HG03060 (cell line): Measurements from ENCODE around the gene SLC6A2.
"Not testable (repeated sequence)": the region's sequence is repeated elsewhere in the genome, so short reads cannot be mapped to it uniquely, and the experiment has no call there.

ENCODE experiments used
- ATAC-seq: cut with Tn5 transposase; IDR thresholded peaks from one replicate; pipeline ENCODE4 v1.9.1; 2021; ENCODE audit warnings: low read depth, moderate number of reproducible peaks; ENCODE audit not compliant: unreplicated experiment

Gene SLC6A2

GRCh38 chr16:55655897-55656681, at the start of gene SLC6A2:
SLC6A2 (plus strand) TSS chr16:55655988; CDS start chr16:55656695, 707 bp downstream.
- ATAC-seq, result no peak

DNA sequence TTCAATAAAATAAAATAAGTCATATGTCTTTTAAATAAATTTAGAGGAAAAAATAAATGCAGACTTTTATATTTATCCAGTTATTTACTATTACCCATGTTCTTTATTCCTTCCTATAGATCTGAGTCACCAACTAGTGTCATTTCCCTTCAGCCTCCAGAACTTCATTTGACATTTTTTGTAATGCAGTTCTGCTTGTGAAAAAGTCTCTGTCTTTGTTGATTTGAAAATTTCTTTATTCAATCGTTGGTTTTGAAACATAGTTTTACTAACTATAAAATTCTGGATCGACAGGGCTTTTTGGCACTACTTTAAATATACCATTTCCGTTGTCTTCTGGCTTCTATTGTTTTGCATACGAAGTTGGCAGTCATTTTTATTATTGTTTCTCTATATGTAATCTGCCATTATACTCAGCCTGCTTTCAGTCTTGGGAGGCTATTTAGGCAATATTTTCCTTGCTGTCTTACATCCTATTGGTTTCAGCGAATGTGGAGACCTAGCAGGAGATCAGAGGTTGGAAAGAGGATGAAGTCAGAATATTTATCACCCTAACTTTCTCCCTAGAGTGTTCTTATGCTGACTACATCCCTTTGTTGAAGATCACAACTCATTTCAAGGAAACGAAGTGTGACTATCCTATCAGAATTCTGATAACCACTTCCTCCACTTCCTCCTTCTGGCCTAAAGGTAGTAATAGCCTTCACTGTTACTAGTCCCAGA, 42.0 kb upstream of the SLC6A2 start:
- ATAC-seq, result no peak

DNA sequence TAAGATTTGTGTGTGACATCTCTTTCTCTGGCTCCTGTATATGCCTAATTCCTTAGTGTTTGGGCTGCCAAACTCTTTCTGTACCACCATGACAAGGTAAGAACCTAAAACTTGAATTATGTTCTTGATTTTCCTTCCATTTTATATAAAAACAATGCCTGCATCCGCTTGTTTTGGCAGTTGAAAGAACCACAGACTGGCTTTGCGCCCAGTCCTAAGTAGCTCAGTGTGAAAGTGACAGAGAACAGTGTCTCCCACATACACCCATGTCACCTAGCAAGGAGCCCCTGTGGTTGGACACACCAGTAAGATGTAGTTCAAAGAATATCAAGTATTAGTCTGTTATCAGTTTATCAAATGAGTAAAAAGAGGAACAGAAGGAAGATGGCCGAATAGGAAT, 40.7 kb upstream of the SLC6A2 start:
- ATAC-seq, result no peak

- ATAC-seq, result not testable (repeated sequence)
Observed at GRCh38 chr16:55615670-55616069, 40.1 kb upstream of the SLC6A2 start.

- no peak for ATAC-seq
Observed at GRCh38 chr16:55621771-55622170, 34.0 kb upstream of the SLC6A2 start.

- no peak for ATAC-seq
Observed at GRCh38 chr16:55622272-55622671, 33.5 kb upstream of the SLC6A2 start.

DNA sequence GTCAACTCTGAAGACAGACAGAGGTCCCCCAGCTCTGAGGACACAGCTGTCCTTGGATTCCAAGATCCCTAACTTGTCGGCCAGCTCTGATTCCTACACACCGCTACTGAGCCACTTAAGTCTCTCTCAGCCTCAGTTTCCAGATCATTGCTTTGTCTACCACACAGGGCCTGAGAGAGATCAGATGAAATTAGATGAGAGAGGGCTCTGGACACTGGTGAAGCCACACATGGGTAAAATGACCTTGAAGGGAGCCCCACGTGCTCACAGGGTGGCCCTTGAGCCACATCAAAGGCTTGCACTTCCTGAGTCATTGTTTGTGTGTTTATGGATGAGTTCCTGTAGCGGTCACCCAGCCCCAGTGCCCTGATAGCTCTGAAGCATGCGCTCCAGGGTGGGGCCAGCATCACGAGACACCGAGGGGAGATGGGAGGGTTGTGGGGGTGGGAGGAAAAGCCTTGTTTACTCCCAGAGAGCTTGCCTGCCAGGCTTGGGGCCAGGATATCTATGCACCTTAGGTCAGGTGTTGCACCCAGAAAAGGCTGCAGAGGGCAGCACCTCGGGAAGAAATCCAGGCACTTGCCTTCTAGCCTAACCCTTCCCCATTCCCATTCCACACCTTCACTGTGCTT, 32.7 kb upstream of the SLC6A2 start:
- ATAC-seq, result no peak

DNA sequence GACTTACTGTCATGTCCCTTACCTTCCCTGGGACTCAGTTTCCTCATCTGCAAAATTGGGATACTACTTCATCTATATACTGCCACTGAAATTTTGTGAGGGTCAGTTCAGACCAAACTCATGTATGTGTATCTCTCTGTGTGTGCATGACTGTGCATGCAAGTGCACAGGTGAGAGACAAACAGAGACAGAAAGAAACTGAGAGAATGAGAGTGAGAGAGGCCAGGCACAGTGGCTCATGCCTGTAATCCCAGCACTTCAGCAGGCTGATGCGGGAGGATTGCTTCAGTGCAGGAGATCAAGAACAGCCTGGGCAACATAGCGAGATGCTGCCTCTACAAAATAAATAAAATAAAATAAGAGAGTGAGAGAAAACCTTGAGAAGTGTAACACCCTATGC, 32.1 kb upstream of the SLC6A2 start:
- no peak for ATAC-seq

- no peak for ATAC-seq
Observed at GRCh38 chr16:55624696-55625095, 31.1 kb upstream of the SLC6A2 start.

DNA sequence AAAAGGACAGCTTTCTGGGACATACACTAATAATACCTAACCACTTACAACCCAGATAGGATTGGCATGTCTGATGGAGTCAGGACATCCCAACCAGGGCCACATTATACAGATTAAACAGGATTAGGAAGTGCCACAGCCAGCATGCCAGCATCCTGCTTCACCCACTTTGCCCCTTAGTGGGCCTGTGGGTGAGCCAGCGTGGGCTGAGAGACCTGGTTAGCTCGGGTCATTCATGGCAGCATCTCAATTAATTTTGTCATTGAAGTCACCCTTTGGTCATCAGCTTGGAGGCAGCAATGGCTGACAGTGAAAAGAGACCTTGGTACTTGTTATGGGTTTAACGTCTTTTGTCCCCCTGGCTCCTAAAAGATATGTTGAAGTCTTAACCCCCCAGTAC, 29.9 kb upstream of the SLC6A2 start:
- ATAC-seq, result no peak

- ATAC-seq, result no peak
Observed at GRCh38 chr16:55628306-55628968, 27.4 kb upstream of the SLC6A2 start.

DNA sequence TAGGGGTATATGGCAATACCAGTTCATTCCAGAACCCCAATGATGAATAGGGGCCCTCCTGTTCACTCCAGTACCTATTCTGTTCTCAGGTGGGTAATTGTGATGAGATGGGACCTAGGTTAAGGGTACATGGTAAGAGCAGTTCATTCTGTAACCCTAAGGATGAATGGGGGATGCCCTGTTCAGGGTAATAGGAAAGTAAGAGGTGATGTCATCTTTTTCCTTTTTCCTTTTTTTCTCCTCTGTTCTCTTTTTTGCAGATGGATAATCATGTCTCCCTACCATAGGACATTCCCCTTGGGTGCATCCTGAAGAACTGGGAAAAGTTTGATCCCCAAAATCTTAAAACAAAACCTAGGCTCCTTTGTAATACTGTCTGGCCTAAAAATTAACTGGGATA, 25.0 kb upstream of the SLC6A2 start:
- no peak for ATAC-seq

- no peak for ATAC-seq
Observed at GRCh38 chr16:55632259-55632658, 23.5 kb upstream of the SLC6A2 start.

DNA sequence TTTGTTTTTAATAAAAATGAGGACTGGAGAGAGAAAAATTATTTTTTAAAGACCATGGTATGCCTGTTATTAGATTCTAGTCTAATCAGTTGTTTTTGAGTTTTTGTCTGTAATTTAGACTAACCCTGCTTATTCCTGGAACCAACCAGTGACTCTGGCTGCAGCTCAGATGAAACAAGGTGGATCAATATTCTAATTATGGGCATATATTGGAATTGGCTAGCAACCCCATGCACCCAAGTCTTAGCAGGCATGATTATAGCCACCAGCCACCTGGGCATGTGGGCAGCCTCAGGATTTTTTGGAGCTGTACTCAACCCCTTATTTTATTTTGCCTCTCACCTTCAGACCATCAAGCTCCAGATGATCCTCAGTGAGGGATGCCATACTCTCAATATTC, 21.6 kb upstream of the SLC6A2 start:
- no peak for ATAC-seq

- ATAC-seq, result no peak
Observed at GRCh38 chr16:55638256-55638655, 17.5 kb upstream of the SLC6A2 start.

GRCh38 chr16:55640701-55641327, 15.0 kb upstream of the SLC6A2 start:
- no peak for ATAC-seq

DNA sequence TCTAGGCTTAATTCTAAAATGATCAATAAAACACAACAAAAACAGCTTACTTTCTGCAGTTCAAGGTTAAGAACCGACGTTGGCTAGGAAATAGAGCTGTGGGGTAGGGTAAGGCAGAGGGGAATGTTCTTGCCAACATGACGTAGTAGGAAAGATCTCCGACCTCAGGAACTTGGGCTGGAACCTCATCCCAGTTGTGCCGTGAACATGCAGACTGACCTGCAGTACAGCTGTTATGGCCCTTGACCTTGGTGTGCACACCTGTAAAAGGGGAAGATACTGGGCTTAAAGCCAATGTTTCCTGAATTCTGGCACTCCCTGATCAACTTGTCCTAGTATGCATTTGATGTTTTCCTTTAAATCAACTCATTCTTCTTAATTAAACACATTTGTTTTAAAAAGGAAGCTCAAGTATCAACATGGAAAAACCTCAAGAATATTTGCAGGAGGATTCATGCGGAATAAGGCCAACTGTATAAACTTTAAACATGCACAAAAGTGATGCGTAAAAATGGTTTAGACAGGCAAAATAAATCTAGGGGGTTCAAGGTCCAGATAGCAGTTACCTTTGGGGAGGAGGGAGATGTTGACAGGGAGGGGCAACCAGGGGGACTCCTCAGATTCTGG, 14.2 kb upstream of the SLC6A2 start:
- no peak for ATAC-seq

DNA sequence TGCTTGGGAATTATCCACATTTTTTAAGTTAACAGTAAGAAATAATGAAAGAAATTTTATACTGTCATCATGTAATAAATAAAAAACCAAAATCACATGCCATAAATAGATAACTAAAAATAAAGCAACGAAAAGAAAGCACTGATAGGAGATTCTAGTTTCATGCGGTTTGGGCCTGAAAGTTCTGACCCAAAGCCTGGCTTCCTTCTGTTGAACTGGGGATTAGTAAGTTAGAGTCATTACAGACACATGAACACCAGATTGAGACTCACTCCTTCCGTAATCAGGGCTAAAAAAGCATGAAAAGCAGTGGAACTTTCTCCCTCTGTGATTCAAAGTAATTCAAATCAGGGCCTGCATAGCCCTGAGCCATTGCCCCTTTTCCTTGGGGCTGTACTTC, 13.2 kb upstream of the SLC6A2 start:
- no peak for ATAC-seq

- no peak for ATAC-seq
Observed at GRCh38 chr16:55643161-55643970, 12.4 kb upstream of the SLC6A2 start.
